Measurements from ENCODE around the gene PDILT.

The PDILT gene

DNA sequence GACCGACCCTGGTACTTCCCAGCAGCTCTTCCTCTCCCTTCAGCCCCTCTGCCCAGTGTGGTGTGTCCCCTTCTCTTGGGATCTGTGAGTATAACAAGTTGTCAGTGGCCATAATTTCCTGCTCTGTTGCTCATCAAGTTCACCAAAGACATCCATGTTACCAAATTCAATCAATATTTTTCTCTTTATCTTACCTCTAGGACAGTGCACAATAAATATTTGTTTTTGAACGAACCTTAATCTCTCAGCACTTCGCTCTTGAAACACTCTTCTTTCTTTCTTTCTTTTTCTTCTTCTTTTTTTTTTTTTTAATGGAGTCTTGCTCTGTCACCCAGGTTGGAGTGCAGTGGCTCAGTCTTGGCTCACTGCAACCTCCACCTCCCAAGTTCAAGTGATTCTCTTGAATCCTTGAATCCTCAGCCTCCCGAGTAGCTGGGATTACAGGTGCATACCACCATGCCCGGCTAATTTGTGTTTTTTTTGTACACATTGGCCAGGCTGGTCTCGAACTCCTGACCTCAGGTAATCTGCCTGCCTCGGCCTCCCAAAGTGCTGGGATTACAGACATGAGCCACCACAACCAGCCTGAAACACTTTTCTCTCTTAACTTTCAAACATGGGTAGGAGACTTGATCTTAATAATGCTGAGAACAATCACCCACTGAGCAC is 49.3 kb downstream of the PDILT start:
- H3K9me3 ChIP-seq (ENCODE audit: insufficient read depth, low read depth, low read length): peaks cover 4% of the 10 kb centered on the region; the same call in 1 of the 2 replicates
- H3K4me3 ChIP-seq (ENCODE audit: low read length): no peak overlapping the region
- no peaks in the 10 kb centered on the region for H3K27me3 ChIP-seq (ENCODE audit: insufficient read depth, low read length)
- peaks cover 3% of the 10 kb centered on the region; the same call in 1 of the 2 replicates for H3K4me1 ChIP-seq (ENCODE audit: insufficient read depth, low read length)
- no peak overlapping the region for H3K27ac ChIP-seq (ENCODE audit: low read depth, low read length)
- no peaks in the 10 kb centered on the region for H3K36me3 ChIP-seq (ENCODE audit: insufficient read depth, low read length)
- 92% methylated on average over 7 of the region's 7 CpGs for WGBS
- H3K9ac ChIP-seq (ENCODE audit: low read depth, low read length): no peak overlapping the region

DNA sequence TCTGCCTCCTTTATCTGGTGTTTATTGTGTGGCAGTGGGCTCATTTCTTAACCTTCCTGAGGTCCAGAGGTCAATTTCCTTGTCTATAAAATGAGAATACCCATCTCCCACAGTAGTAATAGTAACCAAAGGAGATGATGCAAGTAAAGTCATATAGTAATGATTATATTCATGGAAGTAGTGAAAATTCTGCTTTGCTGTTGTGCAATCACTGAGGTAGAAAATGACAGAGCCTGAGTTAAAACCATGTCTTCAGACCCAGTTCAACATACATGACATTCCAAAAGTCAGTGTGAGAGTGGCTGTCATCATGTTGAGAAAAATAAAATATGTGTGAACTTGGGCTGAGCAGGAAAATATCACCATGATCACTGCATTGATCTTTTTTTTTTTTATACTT is 51.2 kb downstream of the PDILT start:
- no peak overlapping the region for H3K9ac ChIP-seq (ENCODE audit: low read depth, low read length)
- H3K4me3 ChIP-seq (ENCODE audit: low read length): no peak overlapping the region
- peaks cover 4% of the 10 kb centered on the region; the same call in 1 of the 2 replicates for H3K9me3 ChIP-seq (ENCODE audit: insufficient read depth, low read depth, low read length)
- H3K27ac ChIP-seq (ENCODE audit: low read depth, low read length): no peak overlapping the region
- H3K4me1 ChIP-seq (ENCODE audit: insufficient read depth, low read length): peaks cover 3% of the 10 kb centered on the region; the same call in 1 of the 2 replicates
- H3K27me3 ChIP-seq (ENCODE audit: insufficient read depth, low read length): no peaks in the 10 kb centered on the region
- no peaks in the 10 kb centered on the region for H3K36me3 ChIP-seq (ENCODE audit: insufficient read depth, low read length)

DNA sequence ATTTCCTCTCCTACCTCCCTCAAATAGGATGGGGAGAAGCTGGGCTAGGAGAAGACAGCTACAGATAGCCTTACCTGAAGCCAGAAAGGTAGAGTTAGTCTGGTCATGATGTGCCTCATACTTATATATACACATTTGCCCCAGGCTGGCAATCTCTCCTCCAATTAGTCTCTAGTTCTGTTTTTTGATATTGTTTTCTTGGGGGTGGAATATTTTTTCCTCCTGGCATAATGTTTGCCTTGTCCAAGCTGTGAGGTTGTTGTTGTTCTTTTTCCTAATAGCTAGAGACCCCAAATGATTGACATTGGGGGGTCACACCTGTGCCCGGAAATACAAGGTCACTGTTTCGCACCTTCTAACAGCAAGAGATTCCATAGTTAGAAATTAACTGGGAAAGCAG is 51.9 kb downstream of the PDILT start, which contains the start of gene UMOD:
Gene UMOD, minus strand, starts transcription at position 101 of the 400 bp plus-strand sequence. CDS start 1,978 bp downstream, outside the sequence.
- no peaks in the 10 kb centered on the region for H3K36me3 ChIP-seq (ENCODE audit: insufficient read depth, low read length)
- WGBS: 94% methylated on average over 2 of the region's 2 CpGs
- H3K27ac ChIP-seq (ENCODE audit: low read depth, low read length): no peak within 1 kb of the TSS
- no peak within 1 kb of the TSS for H3K9ac ChIP-seq (ENCODE audit: low read depth, low read length)
- no peak within 1 kb of the TSS for H3K4me3 ChIP-seq (ENCODE audit: low read length)
- H3K9me3 ChIP-seq (ENCODE audit: insufficient read depth, low read depth, low read length): peaks cover 4% of the 10 kb centered on the region; the same call in 1 of the 2 replicates
- H3K4me1 ChIP-seq (ENCODE audit: insufficient read depth, low read length): peaks cover 3% of the 10 kb centered on the region; the same call in 1 of the 2 replicates
- H3K27me3 ChIP-seq (ENCODE audit: insufficient read depth, low read length): no peaks in the 10 kb centered on the region

DNA sequence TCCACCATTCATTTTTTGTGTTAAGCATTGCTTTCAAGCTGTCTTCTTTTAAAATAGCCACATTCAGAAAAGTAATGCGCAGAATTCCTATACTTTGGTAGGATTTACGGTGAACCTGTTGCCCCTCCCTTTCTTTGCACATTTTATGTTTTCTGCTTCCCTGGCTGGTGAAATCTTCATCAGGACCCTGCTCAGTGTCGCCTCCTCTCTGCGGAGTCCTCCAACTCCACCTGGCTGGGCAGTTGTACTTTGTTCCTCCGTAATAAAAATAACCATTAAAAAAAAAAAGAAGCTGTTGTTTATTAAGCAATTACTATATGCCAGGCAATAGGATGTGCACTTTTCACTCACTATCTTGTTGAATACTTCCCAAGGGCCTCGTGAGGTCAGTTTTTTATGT is 54.9 kb downstream of the PDILT start:
- WGBS: 90% methylated on average over 5 of the region's 6 CpGs
- Histone ChIP-seq H3K4me1 (ENCODE audit: insufficient read depth, low read length) (peaks cover 3% of the 10 kb centered on the region; the same call in 1 of the 2 replicates), H3K27me3 (ENCODE audit: insufficient read depth, low read length) (no peaks in the 10 kb centered on the region), H3K36me3 (ENCODE audit: insufficient read depth, low read length) (no peaks in the 10 kb centered on the region), H3K4me3 (ENCODE audit: low read length) (no peak overlapping the region), H3K9ac (ENCODE audit: low read depth, low read length) (no peak overlapping the region), H3K9me3 (ENCODE audit: insufficient read depth, low read depth, low read length) (no peaks in the 10 kb centered on the region), H3K27ac (ENCODE audit: low read depth, low read length) (no peak overlapping the region)

DNA sequence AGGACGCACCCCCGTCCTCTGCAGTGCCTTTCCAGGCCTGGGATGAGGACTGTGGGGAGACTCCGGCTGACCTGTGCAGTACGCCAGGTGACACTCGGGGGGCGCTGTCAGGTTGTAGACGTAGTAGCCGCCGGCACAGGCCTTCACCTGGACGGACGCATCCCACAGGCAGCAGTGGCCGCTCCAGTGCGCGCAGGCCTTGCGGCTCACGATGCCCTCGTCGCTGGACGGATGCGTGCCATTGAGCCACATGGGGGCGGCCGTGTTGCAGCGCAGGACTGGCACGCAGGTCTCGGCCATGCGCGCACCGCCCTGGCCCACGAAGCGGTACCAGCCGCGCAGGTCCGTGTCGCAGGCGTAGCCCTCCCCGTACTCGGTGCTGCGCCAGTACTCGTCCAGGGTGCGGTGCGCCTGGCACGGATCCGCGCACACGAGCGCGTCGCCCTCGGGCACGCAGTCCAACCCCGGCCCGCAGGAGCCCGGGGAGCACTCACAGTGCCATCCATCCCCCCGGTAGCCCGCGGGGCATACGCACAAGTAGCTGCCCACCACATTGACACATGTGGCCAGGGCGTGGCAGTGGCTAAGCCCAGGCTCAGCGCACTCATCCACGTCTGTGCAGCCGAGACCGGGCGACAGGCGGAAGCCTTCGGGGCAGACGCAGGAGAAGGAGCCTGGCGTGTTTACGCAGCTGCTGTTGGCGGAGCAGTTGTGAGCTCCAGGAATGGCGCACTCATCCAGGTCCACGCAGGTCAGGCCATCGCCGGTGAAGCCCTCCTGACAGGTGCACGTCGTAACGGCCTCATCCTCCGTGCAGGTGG is 56.0 kb downstream of the PDILT start:
- 95% methylated on average over 77 of the region's 77 CpGs for WGBS
- Histone ChIP-seq H3K27ac (ENCODE audit: low read depth, low read length) (no peak overlapping the region), H3K4me3 (ENCODE audit: low read length) (no peak overlapping the region), H3K9me3 (ENCODE audit: insufficient read depth, low read depth, low read length) (no peaks in the 10 kb centered on the region), H3K9ac (ENCODE audit: low read depth, low read length) (no peak overlapping the region), H3K27me3 (ENCODE audit: insufficient read depth, low read length) (no peaks in the 10 kb centered on the region), H3K36me3 (ENCODE audit: insufficient read depth, low read length) (no peaks in the 10 kb centered on the region), H3K4me1 (ENCODE audit: insufficient read depth, low read length) (peaks cover 3% of the 10 kb centered on the region; the same call in 1 of the 2 replicates)

DNA sequence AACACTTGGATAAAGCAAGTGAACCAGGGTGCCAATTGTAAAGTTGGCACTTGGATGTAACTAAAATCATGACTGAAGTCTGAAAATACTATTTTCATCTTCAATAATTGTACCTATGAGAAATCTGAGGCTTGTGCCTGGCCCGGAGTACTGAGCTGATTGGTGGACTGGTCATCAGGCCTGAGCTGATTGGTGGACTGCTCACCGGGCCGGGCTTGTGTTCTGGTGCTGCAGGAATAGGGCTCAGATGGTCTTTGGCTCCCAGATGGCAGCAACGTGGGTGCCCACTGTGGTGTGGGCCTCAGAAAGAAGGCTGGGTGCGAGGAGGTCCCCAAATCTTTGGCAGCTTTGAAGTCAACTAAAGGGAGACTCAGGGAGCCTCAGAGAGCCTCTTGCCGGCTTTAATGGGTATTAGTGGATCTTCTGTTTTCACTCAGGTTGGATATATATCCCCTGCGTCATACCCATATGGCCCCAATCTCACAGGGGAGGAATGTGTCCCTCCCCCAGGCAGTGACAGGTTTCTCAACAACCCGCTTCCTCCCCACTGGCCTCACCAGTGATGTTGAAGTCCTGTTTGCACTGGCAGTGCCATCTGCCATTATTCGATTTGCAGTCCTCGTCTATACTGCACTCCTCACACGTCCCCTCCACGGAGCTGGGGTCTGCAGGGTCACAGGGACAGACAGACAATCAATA is 56.7 kb downstream of the PDILT start:
- no peaks in the 10 kb centered on the region for H3K27me3 ChIP-seq (ENCODE audit: insufficient read depth, low read length)
- no peak overlapping the region for H3K4me3 ChIP-seq (ENCODE audit: low read length)
- WGBS: 93% methylated on average over 12 of the region's 12 CpGs
- H3K9ac ChIP-seq (ENCODE audit: low read depth, low read length): no peak overlapping the region
- no peaks in the 10 kb centered on the region for H3K4me1 ChIP-seq (ENCODE audit: insufficient read depth, low read length)
- no peaks in the 10 kb centered on the region for H3K9me3 ChIP-seq (ENCODE audit: insufficient read depth, low read depth, low read length)
- no peak overlapping the region for H3K27ac ChIP-seq (ENCODE audit: low read depth, low read length)
- no peaks in the 10 kb centered on the region for H3K36me3 ChIP-seq (ENCODE audit: insufficient read depth, low read length)

- Histone ChIP-seq H3K27ac (ENCODE audit: low read depth, low read length) (no peak overlapping the region), H3K36me3 (ENCODE audit: insufficient read depth, low read length) (no peaks in the 10 kb centered on the region), H3K4me3 (ENCODE audit: low read length) (no peak overlapping the region), H3K9ac (ENCODE audit: low read depth, low read length) (no peak overlapping the region), H3K9me3 (ENCODE audit: insufficient read depth, low read depth, low read length) (no peaks in the 10 kb centered on the region), H3K4me1 (ENCODE audit: insufficient read depth, low read length) (no peaks in the 10 kb centered on the region), H3K27me3 (ENCODE audit: insufficient read depth, low read length) (no peaks in the 10 kb centered on the region)
- WGBS: 91% methylated on average over 5 of the region's 5 CpGs
Measured at GRCh38 chr16:20344611-20345010, 59.9 kb downstream of the PDILT start.

DNA sequence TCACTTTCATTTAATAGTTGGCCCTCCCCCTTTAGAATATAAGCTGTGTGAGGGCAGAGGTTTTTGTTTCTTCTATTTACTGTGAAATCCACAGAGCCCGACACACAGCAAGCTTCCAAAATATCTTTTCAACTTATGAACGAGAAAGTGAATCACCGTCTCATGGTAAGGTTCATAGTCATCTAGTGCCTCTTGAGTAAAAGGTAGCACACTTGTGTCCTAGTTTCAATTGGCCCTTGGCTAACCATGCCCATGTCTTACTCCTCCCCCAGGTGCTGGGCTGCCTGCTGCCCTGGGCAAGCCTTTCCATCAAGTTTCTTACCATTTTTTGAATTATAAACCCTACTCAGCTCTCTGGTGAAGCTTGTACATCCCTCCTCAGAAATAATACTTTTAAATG is 64.8 kb downstream of the PDILT start:
- H3K27ac ChIP-seq (ENCODE audit: low read depth, low read length): no peak overlapping the region
- H3K36me3 ChIP-seq (ENCODE audit: insufficient read depth, low read length): no peaks in the 10 kb centered on the region
- no peaks in the 10 kb centered on the region for H3K9me3 ChIP-seq (ENCODE audit: insufficient read depth, low read depth, low read length)
- H3K4me1 ChIP-seq (ENCODE audit: insufficient read depth, low read length): no peaks in the 10 kb centered on the region
- WGBS: 92% methylated on average over 3 of the region's 3 CpGs
- no peaks in the 10 kb centered on the region for H3K27me3 ChIP-seq (ENCODE audit: insufficient read depth, low read length)
- H3K4me3 ChIP-seq (ENCODE audit: low read length): no peak overlapping the region
- no peak overlapping the region for H3K9ac ChIP-seq (ENCODE audit: low read depth, low read length)

- Histone ChIP-seq H3K9ac (ENCODE audit: low read depth, low read length) (no peak overlapping the region), H3K27ac (ENCODE audit: low read depth, low read length) (no peak overlapping the region), H3K27me3 (ENCODE audit: insufficient read depth, low read length) (no peaks in the 10 kb centered on the region), H3K36me3 (ENCODE audit: insufficient read depth, low read length) (no peaks in the 10 kb centered on the region), H3K9me3 (ENCODE audit: insufficient read depth, low read depth, low read length) (no peaks in the 10 kb centered on the region), H3K4me3 (ENCODE audit: low read length) (no peak overlapping the region), H3K4me1 (ENCODE audit: insufficient read depth, low read length) (no peaks in the 10 kb centered on the region)
- WGBS: 75% methylated on average over 1 of the region's 2 CpGs
Measured at GRCh38 chr16:20336955-20337354, 67.6 kb downstream of the PDILT start.

DNA sequence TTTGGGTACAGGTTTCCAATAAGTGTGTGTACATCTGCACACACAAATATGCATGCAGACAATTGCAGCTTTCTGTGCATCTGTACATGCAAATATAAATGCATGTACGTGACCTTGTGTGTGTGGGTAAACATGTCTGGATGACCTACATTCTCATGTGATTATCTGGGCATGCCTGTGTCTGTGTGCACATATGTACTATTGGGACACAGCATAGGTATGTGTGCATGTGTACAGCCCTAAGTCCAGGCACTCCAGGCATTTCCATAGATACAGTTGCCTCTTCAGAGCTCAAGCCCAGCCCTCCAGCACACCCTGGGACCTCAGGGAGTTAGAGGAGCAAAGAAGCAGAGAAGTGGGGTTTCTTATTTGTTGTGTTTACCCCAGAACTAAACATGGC is 70.1 kb downstream of the PDILT start:
- Histone ChIP-seq H3K4me3 (ENCODE audit: low read length) (no peak overlapping the region), H3K9ac (ENCODE audit: low read depth, low read length) (no peak overlapping the region), H3K36me3 (ENCODE audit: insufficient read depth, low read length) (no peaks in the 10 kb centered on the region), H3K27ac (ENCODE audit: low read depth, low read length) (no peak overlapping the region), H3K4me1 (ENCODE audit: insufficient read depth, low read length) (no peaks in the 10 kb centered on the region), H3K9me3 (ENCODE audit: insufficient read depth, low read depth, low read length) (no peaks in the 10 kb centered on the region), H3K27me3 (ENCODE audit: insufficient read depth, low read length) (no peaks in the 10 kb centered on the region)
- WGBS: 94% methylated on average over 1 of the region's 1 CpG

DNA sequence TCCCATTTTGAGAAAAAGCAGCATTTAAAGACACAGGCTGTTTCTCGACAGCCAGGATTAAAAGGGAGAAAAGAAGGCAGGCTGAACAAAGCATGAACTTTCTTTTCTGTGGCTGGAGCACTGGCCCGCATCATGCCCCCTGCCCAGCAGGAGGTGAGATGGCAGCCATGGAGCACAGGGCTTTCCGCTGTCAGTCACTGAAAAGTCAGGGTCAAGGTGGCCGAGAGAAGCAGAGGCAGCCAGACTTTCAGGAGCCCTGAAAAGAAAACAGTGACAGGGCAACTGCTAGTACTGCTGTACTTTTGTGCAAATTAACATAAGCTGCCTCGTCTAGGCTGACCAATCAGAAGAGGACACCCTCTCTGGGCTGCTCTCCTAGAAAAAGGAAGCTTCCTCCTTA is 71.4 kb downstream of the PDILT start:
- no peaks in the 10 kb centered on the region for H3K4me1 ChIP-seq (ENCODE audit: insufficient read depth, low read length)
- no peaks in the 10 kb centered on the region for H3K36me3 ChIP-seq (ENCODE audit: insufficient read depth, low read length)
- no peaks in the 10 kb centered on the region for H3K9me3 ChIP-seq (ENCODE audit: insufficient read depth, low read depth, low read length)
- WGBS: 76% methylated on average over 5 of the region's 5 CpGs
- H3K9ac ChIP-seq (ENCODE audit: low read depth, low read length): no peak overlapping the region
- H3K27ac ChIP-seq (ENCODE audit: low read depth, low read length): no peak overlapping the region
- H3K27me3 ChIP-seq (ENCODE audit: insufficient read depth, low read length): no peaks in the 10 kb centered on the region
- no peak overlapping the region for H3K4me3 ChIP-seq (ENCODE audit: low read length)
